Measurements from ENCODE around the gene RAB7A.

The RAB7A gene

DNA sequence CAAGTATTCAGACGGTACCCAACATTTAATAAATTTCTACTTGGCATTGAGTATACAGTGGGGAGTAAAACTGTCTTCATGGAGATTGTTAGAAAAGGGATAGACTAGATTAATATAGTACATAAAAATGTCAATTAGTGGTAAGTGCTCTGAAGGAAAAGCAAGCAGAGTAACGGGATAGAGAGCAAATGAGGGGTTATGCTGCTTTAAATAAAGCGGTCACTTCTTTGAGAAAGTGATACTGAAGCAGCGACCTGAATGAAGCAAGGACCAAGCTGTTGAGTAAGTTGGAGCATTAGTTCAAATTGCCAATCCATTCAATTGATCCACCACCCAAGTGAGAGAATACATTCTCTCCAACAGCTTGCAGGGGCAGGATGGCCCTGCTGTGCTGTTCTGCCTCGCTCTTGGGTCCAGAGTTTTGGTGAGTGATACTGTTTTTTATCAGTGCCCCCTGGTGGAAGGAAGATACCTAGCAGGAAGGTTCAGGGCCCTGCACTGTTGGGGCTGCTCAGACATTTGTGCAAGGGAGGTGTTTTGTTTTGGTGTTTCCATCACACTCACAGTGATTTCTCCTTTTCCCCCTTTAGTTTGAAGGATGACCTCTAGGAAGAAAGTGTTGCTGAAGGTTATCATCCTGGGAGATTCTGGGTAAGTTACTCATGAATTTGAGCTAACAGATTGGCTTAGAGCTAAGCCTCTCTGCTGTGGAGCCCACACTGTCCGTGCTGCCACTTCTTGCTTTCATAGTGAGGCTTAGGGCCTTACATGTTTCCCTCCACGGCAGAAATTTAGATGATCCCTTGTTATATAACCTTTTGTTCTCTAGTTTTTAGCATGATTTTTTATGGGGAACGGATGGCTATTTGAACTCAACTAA, 69.0 kb downstream of the RAB7A start:
- DNase-seq (ENCODE audit: extremely low read depth, low read depth) = peak; percentile 32
- TF ChIP-seq, protein P1, sequence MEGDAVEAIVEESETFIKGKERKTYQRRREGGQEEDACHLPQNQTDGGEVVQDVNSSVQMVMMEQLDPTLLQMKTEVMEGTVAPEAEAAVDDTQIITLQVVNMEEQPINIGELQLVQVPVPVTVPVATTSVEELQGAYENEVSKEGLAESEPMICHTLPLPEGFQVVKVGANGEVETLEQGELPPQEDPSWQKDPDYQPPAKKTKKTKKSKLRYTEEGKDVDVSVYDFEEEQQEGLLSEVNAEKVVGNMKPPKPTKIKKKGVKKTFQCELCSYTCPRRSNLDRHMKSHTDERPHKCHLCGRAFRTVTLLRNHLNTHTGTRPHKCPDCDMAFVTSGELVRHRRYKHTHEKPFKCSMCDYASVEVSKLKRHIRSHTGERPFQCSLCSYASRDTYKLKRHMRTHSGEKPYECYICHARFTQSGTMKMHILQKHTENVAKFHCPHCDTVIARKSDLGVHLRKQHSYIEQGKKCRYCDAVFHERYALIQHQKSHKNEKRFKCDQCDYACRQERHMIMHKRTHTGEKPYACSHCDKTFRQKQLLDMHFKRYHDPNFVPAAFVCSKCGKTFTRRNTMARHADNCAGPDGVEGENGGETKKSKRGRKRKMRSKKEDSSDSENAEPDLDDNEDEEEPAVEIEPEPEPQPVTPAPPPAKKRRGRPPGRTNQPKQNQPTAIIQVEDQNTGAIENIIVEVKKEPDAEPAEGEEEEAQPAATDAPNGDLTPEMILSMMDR (IDR thresholded peaks at IDR 0.05; ENCODE audit: low read depth, low read length) = peak; percentile 72

- DNase-seq (ENCODE audit: extremely low read depth, low read depth) = no peak
- TF ChIP-seq, protein P1 (IDR thresholded peaks at IDR 0.05; ENCODE audit: low read depth, low read length) = no peak
Observed at GRCh38 chr3:128799653-128800052, 73.7 kb downstream of the RAB7A start.

DNA sequence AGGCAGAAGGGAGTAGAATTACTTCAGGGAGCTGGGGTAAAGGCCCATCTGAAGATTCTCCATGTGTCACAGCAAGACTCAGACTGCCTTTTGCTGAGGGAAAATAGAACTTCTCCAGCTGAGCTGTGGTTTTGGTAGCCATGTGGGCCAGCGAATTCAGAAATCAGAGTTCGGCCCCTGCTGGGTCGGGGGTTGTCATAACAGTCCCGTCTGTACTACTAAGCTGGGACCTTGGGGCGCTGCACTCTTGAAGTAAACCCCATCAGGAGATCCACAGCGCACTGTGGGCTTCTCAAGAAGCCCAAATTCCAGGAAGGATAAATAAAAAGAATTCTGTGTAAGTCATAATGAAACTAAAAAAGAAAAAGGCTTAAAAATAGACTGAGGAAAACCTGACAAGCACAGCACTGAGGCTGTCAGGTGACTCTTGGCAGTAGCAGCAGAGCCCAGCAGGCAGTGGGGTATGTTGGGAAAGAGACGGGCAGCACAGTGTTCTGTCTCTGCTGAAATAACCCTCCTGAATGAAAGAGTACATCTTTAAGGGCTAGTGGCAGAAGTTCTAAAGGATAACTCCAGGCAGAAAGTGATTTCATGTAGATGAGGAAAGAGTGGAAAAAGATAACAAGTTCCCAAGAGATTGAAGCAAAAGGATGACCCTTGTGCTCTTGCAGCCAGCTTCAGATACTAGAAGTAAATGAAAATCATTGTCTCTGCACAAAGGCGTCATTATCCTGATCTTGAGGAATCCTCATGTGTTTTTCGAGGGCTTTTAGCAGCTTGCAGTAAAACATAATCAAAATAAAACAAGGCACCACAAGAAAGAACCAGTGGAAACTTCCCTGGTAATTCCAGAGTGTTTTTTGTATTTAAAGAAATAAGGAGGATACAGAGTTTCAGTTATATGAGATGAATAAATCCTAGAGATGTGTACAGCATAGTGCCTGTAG, 74.5 kb downstream of the RAB7A start:
- TF ChIP-seq, protein P1 (IDR thresholded peaks at IDR 0.05; ENCODE audit: low read depth, low read length) = no peak

DNA sequence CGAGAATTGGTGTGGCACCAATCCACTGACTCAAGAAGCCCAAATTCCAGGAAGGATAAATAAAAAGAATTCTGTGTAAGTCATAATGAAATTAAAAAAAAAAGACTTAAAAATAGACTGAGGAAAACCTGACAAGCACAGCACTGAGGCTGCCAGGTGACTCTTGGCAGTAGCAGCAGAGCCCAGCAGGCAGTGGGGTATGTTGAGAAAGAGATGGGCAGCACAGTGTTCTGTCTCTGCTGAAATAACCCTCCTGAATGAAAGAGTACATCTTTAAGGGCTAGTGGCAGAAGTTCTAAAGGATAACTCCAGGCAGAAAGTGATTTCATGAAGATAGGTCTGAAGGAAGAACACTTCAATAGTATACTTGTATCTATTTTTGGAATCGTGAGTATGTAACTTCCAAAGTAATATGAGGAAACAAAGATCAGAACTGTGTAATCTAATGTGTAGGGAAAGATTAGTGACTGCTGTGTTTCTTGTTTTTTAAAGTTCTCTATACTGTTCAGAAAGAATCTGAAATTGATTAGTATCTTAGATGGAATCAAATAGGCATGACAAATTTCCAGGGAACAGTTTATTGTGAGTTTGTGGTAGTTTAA, 75.9 kb downstream of the RAB7A start:
- no peak for DNase-seq (ENCODE audit: extremely low read depth, low read depth)
- TF ChIP-seq, protein P1 (IDR thresholded peaks at IDR 0.05; ENCODE audit: low read depth, low read length) = no peak

More for the DNA sequence above, 74.5 kb downstream of the RAB7A start:
- DNase-seq (ENCODE audit: extremely low read depth, low read depth) = no peak

- no peak for DNase-seq (ENCODE audit: extremely low read depth, low read depth)
Observed at GRCh38 chr3:128803307-128803706, 77.3 kb downstream of the RAB7A start.

DNA sequence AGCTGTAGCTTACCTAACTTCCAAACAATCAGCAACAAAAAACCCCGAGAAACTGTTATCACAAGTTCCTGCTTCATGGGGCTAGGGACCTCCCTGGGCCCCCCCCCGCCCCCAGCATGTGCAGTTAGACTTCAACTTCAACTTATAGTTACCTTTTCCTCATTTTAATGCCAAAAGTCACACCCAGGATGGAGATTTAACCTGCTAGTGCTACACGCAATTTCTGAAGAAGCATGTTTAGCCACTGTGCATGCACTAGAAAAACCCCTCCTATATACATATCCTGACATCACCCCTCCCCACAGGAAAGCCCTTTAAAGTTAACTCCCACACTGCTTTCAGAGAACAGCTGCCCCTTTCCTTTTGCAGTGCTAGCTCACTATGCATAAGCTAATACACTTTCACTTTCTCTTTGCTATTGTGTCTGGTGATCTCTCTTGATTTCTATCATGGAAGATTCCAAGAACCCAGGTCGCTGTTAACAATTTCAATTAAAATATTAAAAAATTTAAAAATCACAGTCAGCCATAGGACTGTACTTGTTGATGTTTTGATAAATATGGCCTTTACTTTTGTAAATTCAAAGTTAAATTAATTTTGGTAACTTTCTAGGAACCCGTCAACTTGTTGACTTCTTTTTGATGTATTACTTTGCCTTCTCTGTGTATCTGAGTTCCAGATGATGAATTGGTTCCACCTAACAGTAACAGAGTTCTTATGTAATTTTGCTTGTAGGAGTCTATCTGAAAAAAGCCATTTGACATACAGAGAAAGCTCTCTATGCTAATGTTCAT, 78.2 kb downstream of the RAB7A start:
- TF ChIP-seq, protein P1 (IDR thresholded peaks at IDR 0.05; ENCODE audit: low read depth, low read length) = no peak
- no peak for DNase-seq (ENCODE audit: extremely low read depth, low read depth)

More at GRCh38 chr3:128803307-128803706, 77.3 kb downstream of the RAB7A start:
- TF ChIP-seq, protein P1 (IDR thresholded peaks at IDR 0.05; ENCODE audit: low read depth, low read length) = no peak

All from AG09319 (cell line).